GM23338 (cell line): ENCODE data around the gene DMRTC2. TPM values are rescaled to one million over a fixed set of nuclear protein-coding genes. Genes with fewer than 3 reads are reported as not detected.

Experiments
- ATAC-seq: fragments of 200-7000 bp; cut with Tn5 transposase; 3 replicates; pipeline ENCODE4 v1.9.1; 2020
- DNase-seq: peaks from one replicate; pipeline ENCODE4 v3.0.0-alpha.2; 2015; ENCODE audit warnings: low spot score
- H2AFZ ChIP-seq: fragments of 200-600 bp; sonication (generic); 2 replicates; pipeline ENCODE4 v1.8.0; 2016; ENCODE audit warnings: antibody characterized with exemption, mild to moderate bottlenecking, moderate library complexity
- H3F3A ChIP-seq: fragments of 200-600 bp; sonication (generic); replicated peaks from 2 replicates; pipeline ENCODE4 v1.8.0; 2017; ENCODE audit warnings: antibody characterized with exemption, mixed run types, low read depth
- H3K27ac ChIP-seq: fragments of 200-600 bp; sonication (generic); 2 replicates; pipeline ENCODE4 v1.6.1; 2016; ENCODE audit warnings: low read depth
- H3K27me3 ChIP-seq: fragments of 200-600 bp; sonication (generic); 2 replicates; pipeline ENCODE4 v1.8.0; 2016; ENCODE audit warnings: mild to moderate bottlenecking, mixed run types, moderate library complexity; ENCODE audit not compliant: insufficient read depth
- H3K36me3 ChIP-seq: fragments of 200-600 bp; sonication (generic); 2 replicates; pipeline ENCODE4 v1.8.0; 2016; ENCODE audit warnings: mild to moderate bottlenecking; ENCODE audit not compliant: insufficient read depth
- H3K4me1 ChIP-seq: fragments of 200-600 bp; sonication (generic); 2 replicates; pipeline ENCODE4 v1.8.0; 2016; ENCODE audit warnings: mild to moderate bottlenecking, moderate library complexity; ENCODE audit not compliant: insufficient read depth
- H3K4me2 ChIP-seq: fragments of 200-600 bp; sonication (generic); 2 replicates; pipeline ENCODE4 v1.7.1; 2017; ENCODE audit warnings: mixed run types
- H3K4me3 ChIP-seq: fragments of 200-600 bp; sonication (generic); 2 replicates; pipeline ENCODE4 v1.6.1; 2016; ENCODE audit warnings: mixed run types
- H3K79me2 ChIP-seq: fragments of 200-600 bp; sonication (generic); replicated peaks from 2 replicates; pipeline ENCODE4 v1.8.0; 2017; ENCODE audit warnings: mild to moderate bottlenecking; ENCODE audit not compliant: insufficient read depth
- H3K9me2 ChIP-seq: fragments of 200-600 bp; sonication (generic); 2 replicates; pipeline ENCODE4 v1.8.0; 2017; ENCODE audit not compliant: insufficient read depth
- H4K20me1 ChIP-seq: fragments of 200-600 bp; sonication (generic); replicated peaks from 2 replicates; pipeline ENCODE4 v1.8.0; 2017; ENCODE audit warnings: mild to moderate bottlenecking; ENCODE audit not compliant: insufficient read depth
- H3K27ac Mint-ChIP-seq: 2 replicates; pipeline ENCODE4 v1.8.0; 2020; ENCODE audit warnings: inconsistent platforms, mild to moderate bottlenecking, moderate library complexity, mixed read lengths
- H3K27me3 Mint-ChIP-seq: 3 replicates; pipeline ENCODE4 v1.8.0; 2022; ENCODE audit warnings: low read depth, mild to moderate bottlenecking, moderate library complexity, mixed read lengths, inconsistent platforms; ENCODE audit not compliant: insufficient read depth, poor library complexity
- H3K36me3 Mint-ChIP-seq: 3 replicates; pipeline ENCODE4 v1.8.0; 2021; ENCODE audit warnings: low read depth, mild to moderate bottlenecking, inconsistent platforms, moderate library complexity, mixed read lengths
- H3K4me1 Mint-ChIP-seq: 3 replicates; pipeline ENCODE4 v1.8.0; 2020; ENCODE audit warnings: mild to moderate bottlenecking, inconsistent platforms, mixed read lengths
- H3K4me3 Mint-ChIP-seq: 3 replicates; pipeline ENCODE4 v1.8.0; 2021; ENCODE audit warnings: moderate library complexity, mild to moderate bottlenecking, inconsistent platforms, mixed read lengths
- H3K9me3 Mint-ChIP-seq: 3 replicates; pipeline ENCODE4 v1.8.0; 2020; ENCODE audit warnings: moderate library complexity, mild to moderate bottlenecking, inconsistent platforms, mixed read lengths
- CREB1 ChIP-seq: fragments of 250-450 bp; sonication (Bioruptor Pico); IDR thresholded peaks from 2 replicates; pipeline ENCODE4 v1.5.0; 2020; ENCODE audit warnings: low read depth, mild to moderate bottlenecking, moderate library complexity
- EZH2 ChIP-seq: fragments of 200-600 bp; sonication (generic); IDR thresholded peaks from one replicate; pipeline ENCODE4 v1.8.0; 2017; ENCODE audit warnings: antibody characterized with exemption, mild to moderate bottlenecking, low read depth; ENCODE audit not compliant: unreplicated experiment
- EZH2phosphoT487 ChIP-seq: fragments of 200-600 bp; sonication (generic); IDR thresholded peaks from one replicate; pipeline ENCODE4 v1.8.1; 2018; ENCODE audit warnings: antibody characterized with exemption; ENCODE audit not compliant: unreplicated experiment
- POLR2AphosphoS5 ChIP-seq: IDR thresholded peaks from 2 replicates; pipeline ENCODE4 v1.6.1; 2016; ENCODE audit warnings: antibody characterized with exemption, low read depth
- STAT1 ChIP-seq: IDR thresholded peaks from one replicate; pipeline ENCODE4 v1.6.1; 2016; ENCODE audit warnings: antibody characterized with exemption; ENCODE audit not compliant: unreplicated experiment
- ZNF114 ChIP-seq: fragments of 250-450 bp; sonication (Bioruptor Pico); IDR thresholded peaks from 2 replicates; pipeline ENCODE4 v1.5.0; 2020; ENCODE audit warnings: mild to moderate bottlenecking, moderate library complexity
- ZNF331 ChIP-seq: fragments of 250-450 bp; sonication (Bioruptor Pico); IDR thresholded peaks from 2 replicates; pipeline ENCODE4 v1.5.0; 2020; ENCODE audit warnings: low read depth, mild to moderate bottlenecking, moderate library complexity
- polyA plus RNA-seq: library from polyadenylated mRNA; unstranded; fragments of >200 nt; fragmentation: Nextera tagmentation; extraction: Ambion mirVana; gene quantifications from 2 replicates; pipeline ENCODE4 v1.2.1, GENCODE V29; 2016
- total RNA-seq: library from RNA; depleted of rRNA; stranded (reverse); fragments of >200 nt; shearing (Covaris generic); gene quantifications from 2 replicates; pipeline ENCODE4 v1.2.3, GENCODE V29; 2014
- TF ChIP-seq, protein P1 (sequence below), 2 experiments: fragments of 200-600 bp in 1 of 2; sonication (generic) in 1 of 2; conservative IDR thresholded peaks; 2 replicates each; pipeline versions ENCODE4 v1.5.1 to v1.6.1; 2016 to 2017; ENCODE audit warnings: antibody characterized with exemption in 2 of 2, low read depth in 2 of 2, mild to moderate bottlenecking in 2 of 2, moderate library complexity in 1 of 2
- TF ChIP-seq, protein P2 (sequence below): fragments of 250-450 bp; sonication (Bioruptor Pico); IDR thresholded peaks from 2 replicates; pipeline ENCODE4 v1.5.0; 2020; ENCODE audit warnings: mild to moderate bottlenecking, moderate library complexity

Gene DMRTC2
- total and polyA plus RNA-seq, 2 experiments from 2014 or later = 0.21 TPM; not detected in 1

DNA sequence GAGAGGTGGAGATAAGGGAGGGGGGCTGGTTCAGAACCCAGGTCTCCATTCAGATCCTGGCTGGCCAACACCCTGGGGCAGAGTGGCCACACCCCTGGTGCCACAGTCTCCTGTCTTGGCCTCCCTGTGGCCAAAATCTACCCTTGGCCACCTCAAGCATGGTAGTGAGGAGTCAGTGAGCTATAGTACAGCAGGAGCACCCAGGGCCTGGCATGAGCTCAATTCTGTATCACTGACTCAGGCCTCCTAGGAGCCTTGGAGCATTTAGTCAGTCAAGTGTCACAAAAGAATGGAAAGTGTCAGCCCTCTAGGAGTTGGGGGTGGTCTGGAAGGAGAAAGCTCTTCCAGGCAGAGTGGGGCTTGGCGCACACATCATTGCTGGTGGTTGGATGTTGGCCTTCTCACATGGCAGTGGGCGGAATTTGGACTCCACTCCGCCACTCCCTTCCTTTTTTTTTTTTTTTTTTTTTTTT, 25.6 kb downstream of the DMRTC2 start:
- peaks cover 9% of the 10 kb centered on the region; the same call in 1 of the 2 replicates for H3K4me1 ChIP-seq
- H3K4me3 ChIP-seq = no peak overlapping the region
- peaks cover 51% of the 10 kb centered on the region for H3K36me3 ChIP-seq
- H3K4me3 Mint-ChIP-seq = no peak overlapping the region
- peak overlapping the region; percentile 38 for H3K27ac Mint-ChIP-seq
- H3F3A ChIP-seq = peaks cover 70% of the 10 kb centered on the region
- H3K4me1 Mint-ChIP-seq = peaks cover 9% of the 10 kb centered on the region
- no peak for ATAC-seq
- H2AFZ ChIP-seq = no peak overlapping the region
- DNase-seq = no peak
- peaks cover 65% of the 10 kb centered on the region for H3K36me3 Mint-ChIP-seq
- H3K27ac ChIP-seq = peak overlapping the region; percentile 98
- peaks cover 28% of the 10 kb centered on the region for H3K27me3 Mint-ChIP-seq
- no peaks in the 10 kb centered on the region for H3K27me3 ChIP-seq
- TF ChIP-seq POLR2AphosphoS5 (peak; percentile 13; the same call in 1 of the 2 replicates), EZH2 (no peak), ZNF114 (CRISPR knock-in tag) (no peak), EZH2phosphoT487 (no peak), CREB1 (CRISPR knock-in tag) (no peak)
- TF ChIP-seq, protein P1, sequence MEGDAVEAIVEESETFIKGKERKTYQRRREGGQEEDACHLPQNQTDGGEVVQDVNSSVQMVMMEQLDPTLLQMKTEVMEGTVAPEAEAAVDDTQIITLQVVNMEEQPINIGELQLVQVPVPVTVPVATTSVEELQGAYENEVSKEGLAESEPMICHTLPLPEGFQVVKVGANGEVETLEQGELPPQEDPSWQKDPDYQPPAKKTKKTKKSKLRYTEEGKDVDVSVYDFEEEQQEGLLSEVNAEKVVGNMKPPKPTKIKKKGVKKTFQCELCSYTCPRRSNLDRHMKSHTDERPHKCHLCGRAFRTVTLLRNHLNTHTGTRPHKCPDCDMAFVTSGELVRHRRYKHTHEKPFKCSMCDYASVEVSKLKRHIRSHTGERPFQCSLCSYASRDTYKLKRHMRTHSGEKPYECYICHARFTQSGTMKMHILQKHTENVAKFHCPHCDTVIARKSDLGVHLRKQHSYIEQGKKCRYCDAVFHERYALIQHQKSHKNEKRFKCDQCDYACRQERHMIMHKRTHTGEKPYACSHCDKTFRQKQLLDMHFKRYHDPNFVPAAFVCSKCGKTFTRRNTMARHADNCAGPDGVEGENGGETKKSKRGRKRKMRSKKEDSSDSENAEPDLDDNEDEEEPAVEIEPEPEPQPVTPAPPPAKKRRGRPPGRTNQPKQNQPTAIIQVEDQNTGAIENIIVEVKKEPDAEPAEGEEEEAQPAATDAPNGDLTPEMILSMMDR (conservative IDR thresholded peaks at IDR 0.05; ENCODE audit: low read depth in 2 of 2) = no peak
- no peak overlapping the region for H3K4me2 ChIP-seq
- H3K9me2 ChIP-seq = no peaks in the 10 kb centered on the region
- no peaks in the 10 kb centered on the region for H3K9me3 Mint-ChIP-seq
- peaks cover 45% of the 10 kb centered on the region for H4K20me1 ChIP-seq
- peaks cover 28% of the 10 kb centered on the region for H3K79me2 ChIP-seq

DNA sequence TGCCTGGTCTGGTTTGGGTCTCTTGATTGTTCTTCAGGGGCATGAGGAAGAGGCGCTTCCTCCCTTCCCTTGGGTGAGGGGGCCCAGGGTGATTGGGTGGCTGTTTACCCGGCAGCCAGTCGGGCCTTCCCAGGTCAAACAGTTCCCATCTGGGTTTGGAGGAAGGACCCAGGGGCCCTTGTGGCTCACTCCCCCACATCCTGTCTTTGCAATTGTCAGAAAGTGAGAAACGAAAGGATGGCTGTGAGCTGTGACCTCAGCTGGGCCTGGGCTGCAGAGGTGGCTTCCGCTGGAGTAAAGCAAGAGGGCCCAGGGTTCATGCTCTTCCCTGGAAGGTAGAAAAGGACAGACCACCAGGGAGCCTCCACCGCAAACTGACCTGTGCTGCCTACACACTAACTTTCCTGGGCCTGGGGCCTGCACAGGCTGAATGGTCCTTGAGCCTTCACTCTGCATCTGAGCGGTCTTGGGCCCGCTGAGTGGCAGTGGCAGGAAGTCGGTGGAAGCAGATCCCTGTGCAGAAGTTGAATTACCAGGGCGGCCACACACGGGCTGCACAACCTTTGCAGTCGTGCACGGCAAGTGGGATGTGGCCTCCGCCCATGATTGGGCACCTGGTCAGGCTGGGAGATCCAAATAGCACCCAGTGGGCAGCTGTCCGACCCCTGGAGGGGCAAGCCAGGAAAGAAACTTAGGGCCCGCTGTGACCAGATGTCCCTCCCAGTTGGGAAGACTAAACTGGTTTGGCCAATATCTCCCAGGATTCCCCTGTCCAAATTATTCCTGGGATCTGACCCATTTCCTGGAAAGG, 26.9 kb downstream of the DMRTC2 start:
- Histone ChIP-seq H3K9me2 (no peaks in the 10 kb centered on the region), H3K4me2 (no peak overlapping the region), H3K36me3 (peaks cover 42% of the 10 kb centered on the region), H3K27ac (peak overlapping the region; percentile 98), H3K4me3 (no peak overlapping the region), H4K20me1 (peaks cover 35% of the 10 kb centered on the region), H3F3A (peaks cover 59% of the 10 kb centered on the region), H3K79me2 (peaks cover 15% of the 10 kb centered on the region; the same call in 1 of the 2 replicates), H3K27me3 (no peaks in the 10 kb centered on the region; the same call in 1 of the 2 replicates), H3K4me1 (0 out of 2 replicates have a peak, but pooled peaks cover 6% of the 10 kb centered on the region), H2AFZ (no peak overlapping the region)
- DNase-seq (peak; percentile 35), ATAC-seq (peak; percentile 5)
- peak overlapping the region; percentile 38; the same call in 1 of the 2 replicates for H3K27ac Mint-ChIP-seq
- no peaks in the 10 kb centered on the region for H3K9me3 Mint-ChIP-seq
- H3K27me3 Mint-ChIP-seq = peaks cover 30% of the 10 kb centered on the region
- peaks cover 8% of the 10 kb centered on the region for H3K4me1 Mint-ChIP-seq
- peaks cover 51% of the 10 kb centered on the region for H3K36me3 Mint-ChIP-seq
- no peak overlapping the region for H3K4me3 Mint-ChIP-seq
- no peak for TF ChIP-seq STAT1
- TF ChIP-seq POLR2AphosphoS5 = no peak; the same call in 1 of the 2 replicates
- TF ChIP-seq, protein P2, sequence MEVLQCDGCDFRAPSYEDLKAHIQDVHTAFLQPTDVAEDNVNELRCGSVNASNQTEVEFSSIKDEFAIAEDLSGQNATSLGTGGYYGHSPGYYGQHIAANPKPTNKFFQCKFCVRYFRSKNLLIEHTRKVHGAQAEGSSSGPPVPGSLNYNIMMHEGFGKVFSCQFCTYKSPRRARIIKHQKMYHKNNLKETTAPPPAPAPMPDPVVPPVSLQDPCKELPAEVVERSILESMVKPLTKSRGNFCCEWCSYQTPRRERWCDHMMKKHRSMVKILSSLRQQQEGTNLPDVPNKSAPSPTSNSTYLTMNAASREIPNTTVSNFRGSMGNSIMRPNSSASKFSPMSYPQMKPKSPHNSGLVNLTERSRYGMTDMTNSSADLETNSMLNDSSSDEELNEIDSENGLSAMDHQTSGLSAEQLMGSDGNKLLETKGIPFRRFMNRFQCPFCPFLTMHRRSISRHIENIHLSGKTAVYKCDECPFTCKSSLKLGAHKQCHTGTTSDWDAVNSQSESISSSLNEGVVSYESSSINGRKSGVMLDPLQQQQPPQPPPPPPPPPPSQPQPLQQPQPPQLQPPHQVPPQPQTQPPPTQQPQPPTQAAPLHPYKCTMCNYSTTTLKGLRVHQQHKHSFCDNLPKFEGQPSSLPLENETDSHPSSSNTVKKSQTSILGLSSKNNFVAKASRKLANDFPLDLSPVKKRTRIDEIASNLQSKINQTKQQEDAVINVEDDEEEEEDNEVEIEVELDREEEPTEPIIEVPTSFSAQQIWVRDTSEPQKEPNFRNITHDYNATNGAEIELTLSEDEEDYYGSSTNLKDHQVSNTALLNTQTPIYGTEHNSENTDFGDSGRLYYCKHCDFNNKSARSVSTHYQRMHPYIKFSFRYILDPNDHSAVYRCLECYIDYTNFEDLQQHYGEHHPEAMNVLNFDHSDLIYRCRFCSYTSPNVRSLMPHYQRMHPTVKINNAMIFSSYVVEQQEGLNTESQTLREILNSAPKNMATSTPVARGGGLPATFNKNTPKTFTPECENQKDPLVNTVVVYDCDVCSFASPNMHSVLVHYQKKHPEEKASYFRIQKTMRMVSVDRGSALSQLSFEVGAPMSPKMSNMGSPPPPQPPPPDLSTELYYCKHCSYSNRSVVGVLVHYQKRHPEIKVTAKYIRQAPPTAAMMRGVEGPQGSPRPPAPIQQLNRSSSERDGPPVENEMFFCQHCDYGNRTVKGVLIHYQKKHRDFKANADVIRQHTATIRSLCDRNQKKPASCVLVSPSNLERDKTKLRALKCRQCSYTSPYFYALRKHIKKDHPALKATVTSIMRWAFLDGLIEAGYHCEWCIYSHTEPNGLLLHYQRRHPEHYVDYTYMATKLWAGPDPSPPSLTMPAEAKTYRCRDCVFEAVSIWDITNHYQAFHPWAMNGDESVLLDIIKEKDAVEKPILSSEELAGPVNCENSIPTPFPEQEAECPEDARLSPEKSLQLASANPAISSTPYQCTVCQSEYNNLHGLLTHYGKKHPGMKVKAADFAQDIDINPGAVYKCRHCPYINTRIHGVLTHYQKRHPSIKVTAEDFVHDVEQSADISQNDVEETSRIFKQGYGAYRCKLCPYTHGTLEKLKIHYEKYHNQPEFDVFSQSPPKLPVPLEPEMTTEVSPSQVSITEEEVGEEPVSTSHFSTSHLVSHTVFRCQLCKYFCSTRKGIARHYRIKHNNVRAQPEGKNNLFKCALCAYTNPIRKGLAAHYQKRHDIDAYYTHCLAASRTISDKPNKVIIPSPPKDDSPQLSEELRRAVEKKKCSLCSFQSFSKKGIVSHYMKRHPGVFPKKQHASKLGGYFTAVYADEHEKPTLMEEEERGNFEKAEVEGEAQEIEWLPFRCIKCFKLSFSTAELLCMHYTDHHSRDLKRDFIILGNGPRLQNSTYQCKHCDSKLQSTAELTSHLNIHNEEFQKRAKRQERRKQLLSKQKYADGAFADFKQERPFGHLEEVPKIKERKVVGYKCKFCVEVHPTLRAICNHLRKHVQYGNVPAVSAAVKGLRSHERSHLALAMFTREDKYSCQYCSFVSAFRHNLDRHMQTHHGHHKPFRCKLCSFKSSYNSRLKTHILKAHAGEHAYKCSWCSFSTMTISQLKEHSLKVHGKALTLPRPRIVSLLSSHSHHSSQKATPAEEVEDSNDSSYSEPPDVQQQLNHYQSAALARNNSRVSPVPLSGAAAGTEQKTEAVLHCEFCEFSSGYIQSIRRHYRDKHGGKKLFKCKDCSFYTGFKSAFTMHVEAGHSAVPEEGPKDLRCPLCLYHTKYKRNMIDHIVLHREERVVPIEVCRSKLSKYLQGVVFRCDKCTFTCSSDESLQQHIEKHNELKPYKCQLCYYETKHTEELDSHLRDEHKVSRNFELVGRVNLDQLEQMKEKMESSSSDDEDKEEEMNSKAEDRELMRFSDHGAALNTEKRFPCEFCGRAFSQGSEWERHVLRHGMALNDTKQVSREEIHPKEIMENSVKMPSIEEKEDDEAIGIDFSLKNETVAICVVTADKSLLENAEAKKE (CRISPR knock-in tag) = no peak
- TF ChIP-seq, protein P1 (conservative IDR thresholded peaks at IDR 0.05; ENCODE audit: low read depth in 2 of 2) = no peak
- no peak for TF ChIP-seq ZNF114 (CRISPR knock-in tag)
- TF ChIP-seq ZNF331 = no peak
- TF ChIP-seq CREB1 (CRISPR knock-in tag) = no peak
